NCI-H1417 (cell line): ENCODE results near the gene HDAC2.
A peak's percentile ranks its signal among the peaks of the same experiment; 100 is the strongest.
"Not testable (repeated sequence)": the region's sequence is repeated elsewhere in the genome, so short reads cannot be mapped to it uniquely, and the experiment has no call there.

ENCODE experiments used
- DNase-seq, 3 experiments: peaks; one replicate each; lab custom pipeline; 2025; lab: John Stamatoyannopoulos, UW

HDAC2 gene

GRCh38 chr6:113971741-113972140 lies 793 bp upstream of the HDAC2 start:
- peak in 2 of 3 experiments; percentile 63 to 83 for DNase-seq

GRCh38 chr6:113969888-113970804 lies 802 bp downstream of the HDAC2 start:
- peak; percentile 23 to 81 (median 80) for DNase-seq

- peak in 1 of 3 experiments; percentile 21 for DNase-seq
Observed at GRCh38 chr6:113968472-113968871, 2.5 kb downstream of the HDAC2 start.

GRCh38 chr6:113967777-113968176 lies 3.2 kb downstream of the HDAC2 start:
- DNase-seq, result no peak

GRCh38 chr6:113960795-113961194 lies 10.2 kb downstream of the HDAC2 start:
- DNase-seq, result no peak

- no peak for DNase-seq
Observed at GRCh38 chr6:113959235-113959634, 11.7 kb downstream of the HDAC2 start.

GRCh38 chr6:113954653-113955052 lies 16.3 kb downstream of the HDAC2 start:
- no peak for DNase-seq

- no peak for DNase-seq
Observed at GRCh38 chr6:113953346-113953745, 17.6 kb downstream of the HDAC2 start.

- no peak for DNase-seq
Observed at GRCh38 chr6:113949499-113949898, 21.4 kb downstream of the HDAC2 start.

- no peak for DNase-seq
Observed at GRCh38 chr6:113944701-113945100, 26.2 kb downstream of the HDAC2 start.

GRCh38 chr6:113939825-113940224 lies 31.1 kb downstream of the HDAC2 start:
- DNase-seq, result no peak

GRCh38 chr6:113936093-113936934 lies 34.6 kb downstream of the HDAC2 start:
- peak; percentile 14 to 75 (median 58) for DNase-seq

- no peak for DNase-seq
Observed at GRCh38 chr6:113934101-113934500, 36.8 kb downstream of the HDAC2 start.

GRCh38 chr6:113931907-113932306 lies 39.0 kb downstream of the HDAC2 start:
- not testable (repeated sequence) for DNase-seq

- no peak for DNase-seq
Observed at GRCh38 chr6:113930183-113930582, 40.8 kb downstream of the HDAC2 start.

- DNase-seq, result no peak
Observed at GRCh38 chr6:113927001-113927400, 43.9 kb downstream of the HDAC2 start.

- no peak for DNase-seq
Observed at GRCh38 chr6:113925378-113925777, 45.6 kb downstream of the HDAC2 start.

- DNase-seq, result no peak
Observed at GRCh38 chr6:113924312-113924723, 46.6 kb downstream of the HDAC2 start.

GRCh38 chr6:113923526-113923925 lies 47.4 kb downstream of the HDAC2 start:
- DNase-seq, result no peak

- no peak for DNase-seq
Observed at GRCh38 chr6:113921299-113921904, 49.5 kb downstream of the HDAC2 start.

GRCh38 chr6:113920663-113921267 lies 50.2 kb downstream of the HDAC2 start:
- DNase-seq, result no peak

- DNase-seq, result not testable (repeated sequence)
Observed at GRCh38 chr6:113910285-113910684, 60.7 kb downstream of the HDAC2 start.
